Loucy (cell line): Measurements from ENCODE around the gene SH3BP5.

Experiments used
- CTCF ChIP-seq: fragments of 200-600 bp; sonication (generic); conservative IDR thresholded peaks from 2 replicates; pipeline ENCODE4 v1.5.1; 2014; ENCODE audit warnings: mild to moderate bottlenecking, antibody characterized with exemption, low read length
- EZH2phosphoT487 ChIP-seq: fragments of 200-600 bp; IDR thresholded peaks from 2 replicates; pipeline ENCODE4 v1.6.1; 2018; ENCODE audit warnings: antibody characterized with exemption, mild to moderate bottlenecking, moderate library complexity, borderline replicate concordance

GRCh38 chr3:15220056-15220455 is 112.3 kb downstream of the SH3BP5 start:
- no peak for TF ChIP-seq EZH2phosphoT487
- no peak for TF ChIP-seq CTCF
